WTC11 (cell line): ENCODE data around the gene STIM2. TPM values are rescaled to one million over a fixed set of nuclear protein-coding genes. Genes with fewer than 3 reads are reported as not detected.
A peak's percentile ranks its signal among the peaks of the same experiment; 100 is the strongest.

Source experiments
- ATAC-seq: fragments of 200-7000 bp; cut with Tn5 transposase; 2 replicates; pipeline ENCODE4 v1.10.0; 2021; ENCODE audit warnings: mild to moderate bottlenecking, moderate library complexity
- CTCF ChIA-PET: fragments of 300-600 bp; sonication (Branson Sonifier 250); formaldehyde crosslinking; loops from one replicate; lab custom pipeline; 2021; ENCODE audit warnings: antibody characterized with exemption; lab: Charles Lee
- POLR2A ChIA-PET: fragments of 350-600 bp; sonication (Branson Sonifier 250); formaldehyde crosslinking; loops from one replicate; lab custom pipeline; 2021; ENCODE audit warnings: antibody characterized with exemption; lab: Charles Lee
- DNase-seq: peaks from one replicate; pipeline ENCODE4 v3.0.0; 2021; ENCODE audit warnings: low spot score
- H3K27ac Mint-ChIP-seq: 2 replicates; pipeline ENCODE4 v1.8.0; 2021; ENCODE audit warnings: mixed read lengths
- H3K27me3 Mint-ChIP-seq: 2 replicates; pipeline ENCODE4 v1.8.0; 2021; ENCODE audit warnings: low read depth, mild to moderate bottlenecking, moderate library complexity, mixed read lengths
- H3K36me3 Mint-ChIP-seq: 2 replicates; pipeline ENCODE4 v1.8.0; 2021; ENCODE audit warnings: mixed read lengths
- H3K4me1 Mint-ChIP-seq: 2 replicates; pipeline ENCODE4 v1.8.0; 2022; ENCODE audit warnings: mixed read lengths
- H3K4me3 Mint-ChIP-seq: 2 replicates; pipeline ENCODE4 v1.8.0; 2021; ENCODE audit warnings: mild to moderate bottlenecking, moderate library complexity, mixed read lengths
- H3K9me3 Mint-ChIP-seq: 2 replicates; pipeline ENCODE4 v1.8.0; 2021; ENCODE audit warnings: mixed read lengths
- CBFB ChIP-seq: sonication (generic); formaldehyde crosslinking; IDR thresholded peaks from 2 replicates; pipeline ENCODE4 v1.8.1; 2022; ENCODE audit warnings: mild to moderate bottlenecking, low read depth, missing genetic modification reagents
- EMX1 ChIP-seq: fragments of 250-450 bp; sonication (Bioruptor Pico); IDR thresholded peaks from 2 replicates; pipeline ENCODE4 v1.8.0; 2021; ENCODE audit warnings: mild to moderate bottlenecking
- ETV6 ChIP-seq: sonication (generic); formaldehyde crosslinking; IDR thresholded peaks from 2 replicates; pipeline ENCODE4 v1.8.1; 2022; ENCODE audit warnings: mild to moderate bottlenecking, missing genetic modification reagents
- GRHL2 ChIP-seq: fragments of 250-450 bp; sonication (Bioruptor Pico); IDR thresholded peaks from 2 replicates; pipeline ENCODE4 v1.8.0; 2022; ENCODE audit warnings: mild to moderate bottlenecking, moderate library complexity; ENCODE audit not compliant: insufficient replicate concordance, severe bottlenecking
- IRF2 ChIP-seq: sonication (generic); formaldehyde crosslinking; IDR thresholded peaks from 2 replicates; pipeline ENCODE4 v1.8.0; 2022; ENCODE audit warnings: low read depth, missing genetic modification reagents, borderline replicate concordance
- JUN ChIP-seq: sonication (generic); formaldehyde crosslinking; IDR thresholded peaks from 2 replicates; pipeline ENCODE4 v1.8.0; 2023; ENCODE audit warnings: mild to moderate bottlenecking, missing genetic modification reagents
- KAT7 ChIP-seq: sonication (generic); formaldehyde crosslinking; IDR thresholded peaks from 2 replicates; pipeline ENCODE4 v1.8.1; 2023; ENCODE audit warnings: missing genetic modification reagents, mild to moderate bottlenecking, borderline replicate concordance
- NFATC4 ChIP-seq: fragments of 250-450 bp; sonication (Bioruptor Pico); IDR thresholded peaks from 2 replicates; pipeline ENCODE4 v1.9.0; 2021; ENCODE audit warnings: mild to moderate bottlenecking
- NFYB ChIP-seq: sonication (generic); formaldehyde crosslinking; conservative IDR thresholded peaks from 2 replicates; pipeline ENCODE4 v1.8.0; 2022; ENCODE audit warnings: low read depth, missing genetic modification reagents
- TP53 ChIP-seq: sonication (generic); formaldehyde crosslinking; IDR thresholded peaks from 2 replicates; pipeline ENCODE4 v1.8.1; 2023; ENCODE audit warnings: mild to moderate bottlenecking, missing genetic modification reagents
- ZNF263 ChIP-seq: sonication (generic); formaldehyde crosslinking; IDR thresholded peaks from 2 replicates; pipeline ENCODE4 v1.8.1; 2022; ENCODE audit warnings: low read depth, mild to moderate bottlenecking, moderate library complexity, missing genetic modification reagents
- ZNF317 ChIP-seq: sonication (generic); formaldehyde crosslinking; IDR thresholded peaks from 2 replicates; pipeline ENCODE4 v1.8.1; 2023; ENCODE audit warnings: low read depth, mild to moderate bottlenecking, moderate library complexity, missing genetic modification reagents, borderline replicate concordance
- ZNF396 ChIP-seq: fragments of 250-450 bp; sonication (Bioruptor Pico); IDR thresholded peaks from 2 replicates; pipeline ENCODE4 v1.8.0; 2021; ENCODE audit warnings: mild to moderate bottlenecking, moderate library complexity, borderline replicate concordance
- total RNA-seq: library from RNA; stranded (reverse); gene quantifications from 3 replicates; pipeline ENCODE4 v1.2.3, GENCODE V29; 2021
- TF ChIP-seq, protein P1 (sequence below): sonication (generic); formaldehyde crosslinking; IDR thresholded peaks from 2 replicates; pipeline ENCODE4 v1.8.1; 2022; ENCODE audit warnings: low read depth, mild to moderate bottlenecking, moderate library complexity, missing genetic modification reagents, borderline replicate concordance
- TF ChIP-seq, protein P2 (sequence below): sonication (generic); formaldehyde crosslinking; IDR thresholded peaks from 2 replicates; pipeline ENCODE4 v1.8.0; 2023; ENCODE audit warnings: missing genetic modification reagents
- TF ChIP-seq, protein P3 (sequence below): fragments of 200-600 bp; IDR thresholded peaks from 2 replicates; pipeline ENCODE4 v1.8.0; 2022; ENCODE audit warnings: antibody characterized with exemption
- TF ChIP-seq, protein P4 (sequence below): sonication (generic); formaldehyde crosslinking; IDR thresholded peaks from 2 replicates; pipeline ENCODE4 v1.8.1; 2022; ENCODE audit warnings: low read depth, missing genetic modification reagents, borderline replicate concordance
- TF ChIP-seq, protein P5 (sequence below): sonication (generic); formaldehyde crosslinking; IDR thresholded peaks from 2 replicates; pipeline ENCODE4 v1.8.0; 2022; ENCODE audit warnings: mild to moderate bottlenecking, missing genetic modification reagents
- TF ChIP-seq, protein P6 (sequence below): sonication (generic); formaldehyde crosslinking; IDR thresholded peaks from 2 replicates; pipeline ENCODE4 v1.8.0; 2022; ENCODE audit warnings: mild to moderate bottlenecking, missing genetic modification reagents
- TF ChIP-seq, protein P7 (sequence below): sonication (generic); formaldehyde crosslinking; IDR thresholded peaks from 2 replicates; pipeline ENCODE4 v1.8.0; 2022; ENCODE audit warnings: missing genetic modification reagents
- TF ChIP-seq, protein P8 (sequence below): sonication (generic); formaldehyde crosslinking; IDR thresholded peaks from 2 replicates; pipeline ENCODE4 v1.8.1; 2022; ENCODE audit warnings: missing genetic modification reagents, borderline replicate concordance

Gene STIM2
- total RNA-seq, 1 experiment from 2014 or later = 22.4 TPM

DNA sequence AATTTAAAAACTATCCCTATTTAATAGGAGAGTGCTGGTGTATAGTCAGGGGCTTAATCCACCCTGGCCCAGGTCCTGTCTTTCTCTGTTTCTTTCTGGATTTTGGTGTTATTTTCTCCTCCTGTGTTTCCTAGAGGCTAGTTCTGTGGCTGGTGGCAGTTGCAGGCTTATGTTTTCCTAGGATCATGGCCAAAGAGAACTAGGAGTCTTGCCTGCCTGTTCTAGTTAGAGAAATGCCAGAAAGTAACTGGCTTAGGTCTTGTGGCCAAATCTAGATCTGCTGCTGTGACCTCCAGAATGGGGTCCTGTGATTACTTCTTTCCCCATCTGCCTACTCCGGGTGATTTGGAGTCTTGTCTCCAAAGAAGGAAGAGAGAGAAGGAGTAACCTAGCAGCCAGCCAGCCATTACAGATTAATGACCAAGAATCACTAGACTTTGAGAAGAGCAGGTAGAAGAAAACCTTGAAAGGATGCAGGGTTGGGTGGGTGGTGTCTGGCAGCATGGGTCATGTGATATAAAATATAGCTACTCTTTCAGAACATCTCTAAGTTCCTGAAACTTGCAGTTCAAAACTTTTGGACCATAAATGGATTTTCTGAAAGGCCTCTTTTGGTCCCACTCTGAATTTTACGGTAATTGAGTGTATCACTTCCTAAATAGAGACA, 117.9 kb downstream of the STIM2 start:
- peaks cover 6% of the 10 kb centered on the region for H3K4me1 Mint-ChIP-seq
- H3K9me3 Mint-ChIP-seq = 0 out of 2 replicates have a peak, but pooled peaks cover 6% of the 10 kb centered on the region
- ATAC-seq = no peak
- TF ChIP-seq, protein P1, sequence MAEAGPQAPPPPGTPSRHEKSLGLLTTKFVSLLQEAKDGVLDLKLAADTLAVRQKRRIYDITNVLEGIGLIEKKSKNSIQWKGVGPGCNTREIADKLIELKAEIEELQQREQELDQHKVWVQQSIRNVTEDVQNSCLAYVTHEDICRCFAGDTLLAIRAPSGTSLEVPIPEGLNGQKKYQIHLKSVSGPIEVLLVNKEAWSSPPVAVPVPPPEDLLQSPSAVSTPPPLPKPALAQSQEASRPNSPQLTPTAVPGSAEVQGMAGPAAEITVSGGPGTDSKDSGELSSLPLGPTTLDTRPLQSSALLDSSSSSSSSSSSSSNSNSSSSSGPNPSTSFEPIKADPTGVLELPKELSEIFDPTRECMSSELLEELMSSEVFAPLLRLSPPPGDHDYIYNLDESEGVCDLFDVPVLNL = no peak
- no peak for TF ChIP-seq TP53 (CRISPR knock-in tag)
- TF ChIP-seq ETV6 = no peak
- no peak for TF ChIP-seq ZNF396 (CRISPR knock-in tag)
- no peak for TF ChIP-seq CBFB
- TF ChIP-seq, protein P2, sequence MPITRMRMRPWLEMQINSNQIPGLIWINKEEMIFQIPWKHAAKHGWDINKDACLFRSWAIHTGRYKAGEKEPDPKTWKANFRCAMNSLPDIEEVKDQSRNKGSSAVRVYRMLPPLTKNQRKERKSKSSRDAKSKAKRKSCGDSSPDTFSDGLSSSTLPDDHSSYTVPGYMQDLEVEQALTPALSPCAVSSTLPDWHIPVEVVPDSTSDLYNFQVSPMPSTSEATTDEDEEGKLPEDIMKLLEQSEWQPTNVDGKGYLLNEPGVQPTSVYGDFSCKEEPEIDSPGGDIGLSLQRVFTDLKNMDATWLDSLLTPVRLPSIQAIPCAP (CRISPR knock-in tag) = no peak
- TF ChIP-seq KAT7 (CRISPR knock-in tag) = no peak
- no peak for TF ChIP-seq ZNF317
- TF ChIP-seq, protein P3, sequence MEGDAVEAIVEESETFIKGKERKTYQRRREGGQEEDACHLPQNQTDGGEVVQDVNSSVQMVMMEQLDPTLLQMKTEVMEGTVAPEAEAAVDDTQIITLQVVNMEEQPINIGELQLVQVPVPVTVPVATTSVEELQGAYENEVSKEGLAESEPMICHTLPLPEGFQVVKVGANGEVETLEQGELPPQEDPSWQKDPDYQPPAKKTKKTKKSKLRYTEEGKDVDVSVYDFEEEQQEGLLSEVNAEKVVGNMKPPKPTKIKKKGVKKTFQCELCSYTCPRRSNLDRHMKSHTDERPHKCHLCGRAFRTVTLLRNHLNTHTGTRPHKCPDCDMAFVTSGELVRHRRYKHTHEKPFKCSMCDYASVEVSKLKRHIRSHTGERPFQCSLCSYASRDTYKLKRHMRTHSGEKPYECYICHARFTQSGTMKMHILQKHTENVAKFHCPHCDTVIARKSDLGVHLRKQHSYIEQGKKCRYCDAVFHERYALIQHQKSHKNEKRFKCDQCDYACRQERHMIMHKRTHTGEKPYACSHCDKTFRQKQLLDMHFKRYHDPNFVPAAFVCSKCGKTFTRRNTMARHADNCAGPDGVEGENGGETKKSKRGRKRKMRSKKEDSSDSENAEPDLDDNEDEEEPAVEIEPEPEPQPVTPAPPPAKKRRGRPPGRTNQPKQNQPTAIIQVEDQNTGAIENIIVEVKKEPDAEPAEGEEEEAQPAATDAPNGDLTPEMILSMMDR = no peak
- TF ChIP-seq, protein P4, sequence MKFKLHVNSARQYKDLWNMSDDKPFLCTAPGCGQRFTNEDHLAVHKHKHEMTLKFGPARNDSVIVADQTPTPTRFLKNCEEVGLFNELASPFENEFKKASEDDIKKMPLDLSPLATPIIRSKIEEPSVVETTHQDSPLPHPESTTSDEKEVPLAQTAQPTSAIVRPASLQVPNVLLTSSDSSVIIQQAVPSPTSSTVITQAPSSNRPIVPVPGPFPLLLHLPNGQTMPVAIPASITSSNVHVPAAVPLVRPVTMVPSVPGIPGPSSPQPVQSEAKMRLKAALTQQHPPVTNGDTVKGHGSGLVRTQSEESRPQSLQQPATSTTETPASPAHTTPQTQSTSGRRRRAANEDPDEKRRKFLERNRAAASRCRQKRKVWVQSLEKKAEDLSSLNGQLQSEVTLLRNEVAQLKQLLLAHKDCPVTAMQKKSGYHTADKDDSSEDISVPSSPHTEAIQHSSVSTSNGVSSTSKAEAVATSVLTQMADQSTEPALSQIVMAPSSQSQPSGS (CRISPR knock-in tag) = no peak
- TF ChIP-seq, all 79 proteins: peak for 0
- ChIA-PET CTCF (no interaction called here), POLR2A (no interaction called here)
- Mint-ChIP-seq H3K27ac (0 out of 2 replicates have a peak overlapping the region, but pooled peaks have one; percentile 16), H3K36me3 (no peaks in the 10 kb centered on the region; the same call in 1 of the 2 replicates), H3K27me3 (no peaks in the 10 kb centered on the region), H3K4me3 (no peak overlapping the region)
- DNase-seq = no peak

DNA sequence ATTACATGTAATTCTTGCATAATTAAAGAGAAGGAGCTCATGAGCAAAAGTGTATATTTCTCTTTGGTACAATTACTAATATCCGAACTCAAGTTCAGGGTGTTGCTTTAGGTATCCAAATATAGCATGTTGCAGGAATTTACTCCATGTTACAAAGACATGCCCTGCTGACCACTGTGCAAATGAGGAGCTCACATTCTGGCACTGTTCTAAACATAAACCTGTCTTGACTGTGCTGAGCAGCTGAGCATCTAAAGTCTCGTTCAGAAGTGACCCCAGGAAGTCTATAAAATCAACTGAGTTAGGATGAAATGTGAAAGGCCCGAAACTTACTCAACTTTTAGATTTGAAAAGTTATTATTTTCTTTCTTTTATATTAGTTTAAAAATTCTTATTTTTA, 124.3 kb downstream of the STIM2 start:
- no peak overlapping the region for H3K4me3 Mint-ChIP-seq
- ATAC-seq = no peak
- no peak overlapping the region for H3K27ac Mint-ChIP-seq
- CTCF ChIA-PET = no interaction called here
- POLR2A ChIA-PET = no interaction called here
- no peaks in the 10 kb centered on the region for H3K9me3 Mint-ChIP-seq
- no peaks in the 10 kb centered on the region for H3K27me3 Mint-ChIP-seq
- no peak for DNase-seq
- no peaks in the 10 kb centered on the region for H3K36me3 Mint-ChIP-seq
- TF ChIP-seq EMX1 (CRISPR knock-in tag) (no peak), GRHL2 (CRISPR knock-in tag) (no peak), ZNF263 (no peak), NFYB (CRISPR knock-in tag) (no peak), IRF2 (CRISPR knock-in tag) (no peak), JUN (CRISPR knock-in tag) (no peak), NFATC4 (CRISPR knock-in tag) (no peak)
- TF ChIP-seq, protein P5, sequence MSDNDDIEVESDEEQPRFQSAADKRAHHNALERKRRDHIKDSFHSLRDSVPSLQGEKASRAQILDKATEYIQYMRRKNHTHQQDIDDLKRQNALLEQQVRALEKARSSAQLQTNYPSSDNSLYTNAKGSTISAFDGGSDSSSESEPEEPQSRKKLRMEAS (CRISPR knock-in tag) = no peak
- TF ChIP-seq, protein P6, sequence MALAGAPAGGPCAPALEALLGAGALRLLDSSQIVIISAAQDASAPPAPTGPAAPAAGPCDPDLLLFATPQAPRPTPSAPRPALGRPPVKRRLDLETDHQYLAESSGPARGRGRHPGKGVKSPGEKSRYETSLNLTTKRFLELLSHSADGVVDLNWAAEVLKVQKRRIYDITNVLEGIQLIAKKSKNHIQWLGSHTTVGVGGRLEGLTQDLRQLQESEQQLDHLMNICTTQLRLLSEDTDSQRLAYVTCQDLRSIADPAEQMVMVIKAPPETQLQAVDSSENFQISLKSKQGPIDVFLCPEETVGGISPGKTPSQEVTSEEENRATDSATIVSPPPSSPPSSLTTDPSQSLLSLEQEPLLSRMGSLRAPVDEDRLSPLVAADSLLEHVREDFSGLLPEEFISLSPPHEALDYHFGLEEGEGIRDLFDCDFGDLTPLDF (CRISPR knock-in tag) = no peak
- TF ChIP-seq, protein P7, sequence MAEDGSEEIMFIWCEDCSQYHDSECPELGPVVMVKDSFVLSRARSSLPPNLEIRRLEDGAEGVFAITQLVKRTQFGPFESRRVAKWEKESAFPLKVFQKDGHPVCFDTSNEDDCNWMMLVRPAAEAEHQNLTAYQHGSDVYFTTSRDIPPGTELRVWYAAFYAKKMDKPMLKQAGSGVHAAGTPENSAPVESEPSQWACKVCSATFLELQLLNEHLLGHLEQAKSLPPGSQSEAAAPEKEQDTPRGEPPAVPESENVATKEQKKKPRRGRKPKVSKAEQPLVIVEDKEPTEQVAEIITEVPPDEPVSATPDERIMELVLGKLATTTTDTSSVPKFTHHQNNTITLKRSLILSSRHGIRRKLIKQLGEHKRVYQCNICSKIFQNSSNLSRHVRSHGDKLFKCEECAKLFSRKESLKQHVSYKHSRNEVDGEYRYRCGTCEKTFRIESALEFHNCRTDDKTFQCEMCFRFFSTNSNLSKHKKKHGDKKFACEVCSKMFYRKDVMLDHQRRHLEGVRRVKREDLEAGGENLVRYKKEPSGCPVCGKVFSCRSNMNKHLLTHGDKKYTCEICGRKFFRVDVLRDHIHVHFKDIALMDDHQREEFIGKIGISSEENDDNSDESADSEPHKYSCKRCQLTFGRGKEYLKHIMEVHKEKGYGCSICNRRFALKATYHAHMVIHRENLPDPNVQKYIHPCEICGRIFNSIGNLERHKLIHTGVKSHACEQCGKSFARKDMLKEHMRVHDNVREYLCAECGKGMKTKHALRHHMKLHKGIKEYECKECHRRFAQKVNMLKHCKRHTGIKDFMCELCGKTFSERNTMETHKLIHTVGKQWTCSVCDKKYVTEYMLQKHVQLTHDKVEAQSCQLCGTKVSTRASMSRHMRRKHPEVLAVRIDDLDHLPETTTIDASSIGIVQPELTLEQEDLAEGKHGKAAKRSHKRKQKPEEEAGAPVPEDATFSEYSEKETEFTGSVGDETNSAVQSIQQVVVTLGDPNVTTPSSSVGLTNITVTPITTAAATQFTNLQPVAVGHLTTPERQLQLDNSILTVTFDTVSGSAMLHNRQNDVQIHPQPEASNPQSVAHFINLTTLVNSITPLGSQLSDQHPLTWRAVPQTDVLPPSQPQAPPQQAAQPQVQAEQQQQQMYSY (CRISPR knock-in tag) = no peak
- TF ChIP-seq, protein P8, sequence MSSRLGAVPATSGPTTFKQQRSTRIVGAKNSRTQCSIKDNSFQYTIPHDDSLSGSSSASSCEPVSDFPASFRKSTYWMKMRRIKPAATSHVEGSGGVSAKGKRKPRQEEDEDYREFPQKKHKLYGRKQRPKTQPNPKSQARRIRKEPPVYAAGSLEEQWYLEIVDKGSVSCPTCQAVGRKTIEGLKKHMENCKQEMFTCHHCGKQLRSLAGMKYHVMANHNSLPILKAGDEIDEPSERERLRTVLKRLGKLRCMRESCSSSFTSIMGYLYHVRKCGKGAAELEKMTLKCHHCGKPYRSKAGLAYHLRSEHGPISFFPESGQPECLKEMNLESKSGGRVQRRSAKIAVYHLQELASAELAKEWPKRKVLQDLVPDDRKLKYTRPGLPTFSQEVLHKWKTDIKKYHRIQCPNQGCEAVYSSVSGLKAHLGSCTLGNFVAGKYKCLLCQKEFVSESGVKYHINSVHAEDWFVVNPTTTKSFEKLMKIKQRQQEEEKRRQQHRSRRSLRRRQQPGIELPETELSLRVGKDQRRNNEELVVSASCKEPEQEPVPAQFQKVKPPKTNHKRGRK (CRISPR knock-in tag) = no peak
- H3K4me1 Mint-ChIP-seq = peaks cover 13% of the 10 kb centered on the region
